Neural cell (in vitro differentiated cells): ENCODE results near the gene STH. TPM values are rescaled to one million over a fixed set of nuclear protein-coding genes. Genes with fewer than 3 reads are reported as not detected.

Experiments
- H2AFZ ChIP-seq: fragments of 200-600, 300-800 bp; sonication (generic), shearing (Covaris generic); 2 replicates; pipeline ENCODE4 v1.6.0; 2014; ENCODE audit warnings: low read depth, mild to moderate bottlenecking, antibody characterized with exemption, low read length, moderate library complexity
- H3F3A ChIP-seq: fragments of 200-600 bp; shearing (Covaris generic); 2 replicates; pipeline ENCODE4 v1.6.1; 2016; ENCODE audit warnings: mild to moderate bottlenecking, moderate library complexity, mixed read lengths, antibody characterized with exemption, low read length; ENCODE audit not compliant: insufficient read depth, poor library complexity, severe bottlenecking
- H3K27ac ChIP-seq: fragments of 200-600, 300-800 bp; sonication (generic), shearing (Covaris generic); 2 replicates; pipeline ENCODE4 v1.5.1; 2014; ENCODE audit warnings: mild to moderate bottlenecking, low read length, moderate library complexity
- H3K27me3 ChIP-seq: fragments of 300-800, 200-600 bp; sonication (generic), shearing (Covaris generic); 2 replicates; pipeline ENCODE4 v1.6.0; 2014; ENCODE audit warnings: mild to moderate bottlenecking, low read depth, low read length, moderate library complexity; ENCODE audit not compliant: insufficient read depth
- H3K36me3 ChIP-seq: fragments of 300-800, 200-600 bp; sonication (generic), shearing (Covaris generic); 2 replicates; pipeline ENCODE4 v1.5.1; 2014; ENCODE audit warnings: mild to moderate bottlenecking, antibody characterized with exemption, low read length, moderate library complexity; ENCODE audit not compliant: insufficient read depth
- H3K4me2 ChIP-seq: fragments of 300-800, 200-600 bp; sonication (generic), shearing (Covaris generic); 2 replicates; pipeline ENCODE4 v1.6.0; 2014; ENCODE audit warnings: mild to moderate bottlenecking, low read length
- H3K4me3 ChIP-seq: fragments of 300-800, 200-600 bp; sonication (generic), shearing (Covaris generic); 2 replicates; pipeline ENCODE4 v1.5.1; 2014; ENCODE audit warnings: mild to moderate bottlenecking, low read length, moderate library complexity
- H3K79me2 ChIP-seq: fragments of 200-600 bp; shearing (Covaris generic); replicated peaks from 2 replicates; pipeline ENCODE4 v1.6.0; 2014; ENCODE audit warnings: mild to moderate bottlenecking, low read length, moderate library complexity; ENCODE audit not compliant: insufficient read depth
- H3K9ac ChIP-seq: fragments of 300-800, 200-600 bp; sonication (generic), shearing (Covaris generic); 2 replicates; pipeline ENCODE4 v1.6.1; 2016; ENCODE audit warnings: mild to moderate bottlenecking, low read length, mixed read lengths
- H3K9me2 ChIP-seq: fragments of 200-600 bp; shearing (Covaris generic); 2 replicates; pipeline ENCODE4 v1.6.1; 2016; ENCODE audit warnings: mild to moderate bottlenecking, low read length, mixed read lengths; ENCODE audit not compliant: insufficient read depth
- H3K9me3 ChIP-seq: fragments of 200-600, 300-800 bp; sonication (generic), shearing (Covaris generic); 2 replicates; pipeline ENCODE4 v1.6.1; 2016; ENCODE audit warnings: mild to moderate bottlenecking, mixed run types, low read length, moderate library complexity, mixed read lengths
- H4K20me1 ChIP-seq: fragments of 200-600 bp; shearing (Covaris generic); 2 replicates; pipeline ENCODE4 v1.6.1; 2016; ENCODE audit warnings: mild to moderate bottlenecking, mixed run types; ENCODE audit not compliant: insufficient read depth
- CTCF ChIP-seq: fragments of 450-650 bp; IDR thresholded peaks from 2 replicates; pipeline ENCODE4 v1.5.1; 2014; ENCODE audit warnings: antibody characterized with exemption, mild to moderate bottlenecking, moderate library complexity; ENCODE audit not compliant: poor library complexity, severe bottlenecking
- EP300 ChIP-seq: fragments of 450-650 bp; conservative IDR thresholded peaks from 2 replicates; pipeline ENCODE4 v1.6.1; 2014; ENCODE audit warnings: antibody characterized with exemption, mild to moderate bottlenecking, moderate library complexity; ENCODE audit not compliant: poor library complexity, severe bottlenecking
- EZH2 ChIP-seq: fragments of 200-600, 300-800 bp; shearing (Covaris generic), sonication (generic); IDR thresholded peaks from 2 replicates; pipeline ENCODE4 v1.6.1; 2014; ENCODE audit warnings: antibody characterized with exemption, low read length, borderline replicate concordance, mild to moderate bottlenecking; ENCODE audit not compliant: insufficient read depth, poor library complexity, severe bottlenecking
- MXI1 ChIP-seq: fragments of 450-650 bp; conservative IDR thresholded peaks from 2 replicates; pipeline ENCODE4 v1.6.1; 2014; ENCODE audit warnings: antibody characterized with exemption, mild to moderate bottlenecking; ENCODE audit not compliant: poor library complexity, severe bottlenecking
- POLR2AphosphoS5 ChIP-seq: IDR thresholded peaks from 2 replicates; pipeline ENCODE4 v1.6.1; 2012
- RAD21 ChIP-seq: fragments of 450-650 bp; conservative IDR thresholded peaks from 2 replicates; pipeline ENCODE4 v1.6.1; 2014; ENCODE audit warnings: antibody characterized with exemption, mild to moderate bottlenecking, moderate library complexity
- SMC3 ChIP-seq: fragments of 450-650 bp; conservative IDR thresholded peaks from 2 replicates; pipeline ENCODE4 v1.6.1; 2014; ENCODE audit warnings: antibody characterized with exemption, mild to moderate bottlenecking, moderate library complexity; ENCODE audit not compliant: poor library complexity
- TAF1 ChIP-seq: IDR thresholded peaks from 2 replicates; pipeline ENCODE4 v1.6.1; 2012; ENCODE audit warnings: low read depth
- polyA plus RNA-seq: library from polyadenylated mRNA; depleted of rRNA; stranded (reverse); fragments of >200 nt; gene quantifications from 2 replicates; pipeline ENCODE4 v1.2.3, GENCODE V29; 2014
- TF ChIP-seq, protein P1 (sequence below): IDR thresholded peaks from 2 replicates; pipeline ENCODE4 v1.6.1; 2012; ENCODE audit warnings: borderline replicate concordance

The STH gene
- polyA plus RNA-seq, 1 donor from 2014 or later, result not detected

- Histone ChIP-seq H3K27ac (no peak overlapping the region), H3K4me2 (no peak overlapping the region), H3F3A (no peaks in the 10 kb centered on the region), H3K36me3 (no peaks in the 10 kb centered on the region), H4K20me1 (no peaks in the 10 kb centered on the region), H3K4me3 (no peak overlapping the region), H2AFZ (no peak overlapping the region), H3K9me2 (no peaks in the 10 kb centered on the region), H3K27me3 (no peaks in the 10 kb centered on the region), H3K79me2 (no peaks in the 10 kb centered on the region), H3K9ac (no peak overlapping the region), H3K9me3 (no peaks in the 10 kb centered on the region)
- TF ChIP-seq MXI1, result no peak
- TF ChIP-seq SMC3, result no peak
- TF ChIP-seq POLR2AphosphoS5, result no peak
- TF ChIP-seq TAF1, result no peak
- TF ChIP-seq RAD21, result no peak
- TF ChIP-seq EP300, result no peak
- TF ChIP-seq, protein P1, sequence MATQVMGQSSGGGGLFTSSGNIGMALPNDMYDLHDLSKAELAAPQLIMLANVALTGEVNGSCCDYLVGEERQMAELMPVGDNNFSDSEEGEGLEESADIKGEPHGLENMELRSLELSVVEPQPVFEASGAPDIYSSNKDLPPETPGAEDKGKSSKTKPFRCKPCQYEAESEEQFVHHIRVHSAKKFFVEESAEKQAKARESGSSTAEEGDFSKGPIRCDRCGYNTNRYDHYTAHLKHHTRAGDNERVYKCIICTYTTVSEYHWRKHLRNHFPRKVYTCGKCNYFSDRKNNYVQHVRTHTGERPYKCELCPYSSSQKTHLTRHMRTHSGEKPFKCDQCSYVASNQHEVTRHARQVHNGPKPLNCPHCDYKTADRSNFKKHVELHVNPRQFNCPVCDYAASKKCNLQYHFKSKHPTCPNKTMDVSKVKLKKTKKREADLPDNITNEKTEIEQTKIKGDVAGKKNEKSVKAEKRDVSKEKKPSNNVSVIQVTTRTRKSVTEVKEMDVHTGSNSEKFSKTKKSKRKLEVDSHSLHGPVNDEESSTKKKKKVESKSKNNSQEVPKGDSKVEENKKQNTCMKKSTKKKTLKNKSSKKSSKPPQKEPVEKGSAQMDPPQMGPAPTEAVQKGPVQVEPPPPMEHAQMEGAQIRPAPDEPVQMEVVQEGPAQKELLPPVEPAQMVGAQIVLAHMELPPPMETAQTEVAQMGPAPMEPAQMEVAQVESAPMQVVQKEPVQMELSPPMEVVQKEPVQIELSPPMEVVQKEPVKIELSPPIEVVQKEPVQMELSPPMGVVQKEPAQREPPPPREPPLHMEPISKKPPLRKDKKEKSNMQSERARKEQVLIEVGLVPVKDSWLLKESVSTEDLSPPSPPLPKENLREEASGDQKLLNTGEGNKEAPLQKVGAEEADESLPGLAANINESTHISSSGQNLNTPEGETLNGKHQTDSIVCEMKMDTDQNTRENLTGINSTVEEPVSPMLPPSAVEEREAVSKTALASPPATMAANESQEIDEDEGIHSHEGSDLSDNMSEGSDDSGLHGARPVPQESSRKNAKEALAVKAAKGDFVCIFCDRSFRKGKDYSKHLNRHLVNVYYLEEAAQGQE, result no peak
- no peak for TF ChIP-seq CTCF
Measured at GRCh38 chr17:45980855-45981254, 18.2 kb upstream of the STH start.

- no peak overlapping the region for H3K9ac ChIP-seq
- no peaks in the 10 kb centered on the region for H3K9me3 ChIP-seq
- no peaks in the 10 kb centered on the region for H3F3A ChIP-seq
- H4K20me1 ChIP-seq, result no peaks in the 10 kb centered on the region
- H3K36me3 ChIP-seq, result no peaks in the 10 kb centered on the region
- H3K4me2 ChIP-seq, result no peak overlapping the region
- H3K27me3 ChIP-seq, result no peaks in the 10 kb centered on the region
- no peak overlapping the region for H3K4me3 ChIP-seq
- no peak for TF ChIP-seq MXI1
- no peak for TF ChIP-seq SMC3
- TF ChIP-seq RAD21, result no peak
- TF ChIP-seq EZH2, result no peak
- TF ChIP-seq TAF1, result no peak
- no peak for TF ChIP-seq CTCF
- no peak for TF ChIP-seq EP300
- TF ChIP-seq, protein P1, result no peak
- no peak for TF ChIP-seq POLR2AphosphoS5
- H3K79me2 ChIP-seq, result no peaks in the 10 kb centered on the region
- H2AFZ ChIP-seq, result no peak overlapping the region
- no peak overlapping the region for H3K27ac ChIP-seq
- no peaks in the 10 kb centered on the region for H3K9me2 ChIP-seq
Measured at GRCh38 chr17:45981306-45981705, 17.7 kb upstream of the STH start.
